ENCODE results near the gene CEP120. TPM values are rescaled to one million over a fixed set of nuclear protein-coding genes. Genes with fewer than 3 reads are reported as not detected.
"Not testable (repeated sequence)": the region's sequence is repeated elsewhere in the genome, so short reads cannot be mapped to it uniquely, and the experiment has no call there.

The CEP120 gene
- polyA plus RNA-seq (ENCODE audit: insufficient read length in 10 of 10), result 10 to 100 TPM; 10.2 to 16.2 (median 13.8) TPM
- long read RNA-seq, donor 1, full-length matches to known transcripts, result 1 of 1 reads
- long read RNA-seq, donor 1, partial matches to known transcripts, result 0 of 1 reads
- long read RNA-seq, donor 1, other reads (novel, unspliced or antisense), result 0 of 1 reads
- long read RNA-seq, donor 2, result 0 reads
- long read RNA-seq, donor 3, result 0 reads
- long read RNA-seq, donor 4, result 0 reads
- long read RNA-seq, donor 5, result 0 reads
- long read RNA-seq, donor 6, result 0 reads
- long read RNA-seq, donor 7, full-length matches to known transcripts, result 1 of 1 reads
- long read RNA-seq, donor 7, partial matches to known transcripts, result 0 of 1 reads
- long read RNA-seq, donor 7, other reads (novel, unspliced or antisense), result 0 of 1 reads
- long read RNA-seq, donor 8, result 0 reads
- long read RNA-seq, donor 9, full-length matches to known transcripts, result 1 of 1 reads
- long read RNA-seq, donor 9, partial matches to known transcripts, result 0 of 1 reads
- long read RNA-seq, donor 9, other reads (novel, unspliced or antisense), result 0 of 1 reads

GRCh38 chr5:123423278-123424149, at the start of gene CEP120:
Gene CEP120 (minus strand): TSS chr5:123423403. CDS start chr5:123422998, 405 bp downstream.
- peak; percentile 99 for DNase-seq

GRCh38 chr5:123472150-123472924, 49.1 kb upstream of the CEP120 start:
- DNase-seq, result peak in 1 of 3 donors; percentile 12

- DNase-seq, result no peak
Observed at GRCh38 chr5:123471385-123471784, 48.2 kb upstream of the CEP120 start.

GRCh38 chr5:123466839-123467238, 43.6 kb upstream of the CEP120 start:
- DNase-seq, result not testable (repeated sequence)

- no peak for DNase-seq
Observed at GRCh38 chr5:123460296-123460729, 37.1 kb upstream of the CEP120 start.

GRCh38 chr5:123458994-123459393, 35.8 kb upstream of the CEP120 start:
- DNase-seq, result not testable (repeated sequence)

- no peak for DNase-seq
Observed at GRCh38 chr5:123456242-123456641, 33.0 kb upstream of the CEP120 start.

- DNase-seq, result no peak
Observed at GRCh38 chr5:123455640-123456039, 32.4 kb upstream of the CEP120 start.

- peak in 1 of 3 donors; percentile 19 for DNase-seq
Observed at GRCh38 chr5:123455095-123455494, 31.9 kb upstream of the CEP120 start.

GRCh38 chr5:123454259-123454911, 31.2 kb upstream of the CEP120 start:
- DNase-seq, result no peak

- DNase-seq, result no peak
Observed at GRCh38 chr5:123452401-123452800, 29.2 kb upstream of the CEP120 start.

- no peak for DNase-seq
Observed at GRCh38 chr5:123451047-123451446, 27.8 kb upstream of the CEP120 start.

GRCh38 chr5:123450640-123451039, 27.4 kb upstream of the CEP120 start:
- DNase-seq, result peak in 2 of 3 donors; percentile 11 to 34

- no peak for DNase-seq
Observed at GRCh38 chr5:123450114-123450513, 26.9 kb upstream of the CEP120 start.

GRCh38 chr5:123449424-123449974, 26.3 kb upstream of the CEP120 start:
- no peak for DNase-seq

- DNase-seq, result no peak
Observed at GRCh38 chr5:123448743-123449142, 25.5 kb upstream of the CEP120 start.

GRCh38 chr5:123448017-123448617, 24.9 kb upstream of the CEP120 start:
- no peak for DNase-seq

GRCh38 chr5:123444016-123444415, 20.8 kb upstream of the CEP120 start:
- DNase-seq, result no peak

- DNase-seq, result no peak
Observed at GRCh38 chr5:123441408-123441807, 18.2 kb upstream of the CEP120 start.
